Esophagus mucosa (tissue), 1 donor: Measurements from ENCODE around the gene RNGTT. TPM values are rescaled to one million over a fixed set of nuclear protein-coding genes. Genes with fewer than 3 reads are reported as not detected.
A peak's percentile ranks its signal among the peaks of the same experiment; 100 is the strongest.
"Not testable (repeated sequence)": the region's sequence is repeated elsewhere in the genome, so short reads cannot be mapped to it uniquely, and the experiment has no call there.

Experiments
- ATAC-seq: fragments of 200-7000 bp; cut with Tn5 transposase; one replicate; pipeline ENCODE4 v1.9.1; 2020
- total RNA-seq: library from RNA; stranded (reverse); gene quantifications from one replicate; pipeline ENCODE4 v1.2.4, GENCODE V29; 2023
- donor health status: DM: yes; HTN: yes; CAD: no.

The RNGTT gene
- total RNA-seq, 1 donor from 2014 or later = 8.1 TPM

- ATAC-seq = no peak
Observed at GRCh38 chr6:88970301-88970700, 6.9 kb upstream of the RNGTT start.

GRCh38 chr6:88969255-88969654 is 5.8 kb upstream of the RNGTT start:
- not testable (repeated sequence) for ATAC-seq

DNA sequence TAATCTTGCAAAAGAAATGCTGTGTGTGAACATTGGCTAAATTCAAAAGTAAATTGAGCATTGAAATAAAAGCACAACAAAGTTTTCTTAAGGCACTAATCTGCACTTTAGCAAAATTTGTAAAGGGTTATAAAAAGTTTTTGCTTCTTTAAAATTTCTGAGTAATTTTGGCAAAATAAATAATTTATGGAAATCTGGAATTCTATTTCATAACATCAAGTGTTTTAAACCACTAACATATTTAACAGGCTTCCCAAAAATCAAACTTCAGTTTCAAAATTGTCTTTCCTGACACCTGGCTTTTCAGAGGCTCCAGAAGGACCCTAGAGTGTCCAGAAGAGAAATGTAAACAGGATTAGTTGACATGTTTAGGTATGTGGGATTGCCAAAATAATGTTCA is 4.5 kb upstream of the RNGTT start:
- no peak for ATAC-seq

- ATAC-seq = no peak
Observed at GRCh38 chr6:88965691-88966090, 2.3 kb upstream of the RNGTT start.

- no peak for ATAC-seq
Observed at GRCh38 chr6:88964509-88964908, 1.1 kb upstream of the RNGTT start.

GRCh38 chr6:88958842-88959241 is 4.6 kb downstream of the RNGTT start:
- ATAC-seq = no peak

GRCh38 chr6:88953550-88954386 is 9.7 kb downstream of the RNGTT start:
- no peak for ATAC-seq

DNA sequence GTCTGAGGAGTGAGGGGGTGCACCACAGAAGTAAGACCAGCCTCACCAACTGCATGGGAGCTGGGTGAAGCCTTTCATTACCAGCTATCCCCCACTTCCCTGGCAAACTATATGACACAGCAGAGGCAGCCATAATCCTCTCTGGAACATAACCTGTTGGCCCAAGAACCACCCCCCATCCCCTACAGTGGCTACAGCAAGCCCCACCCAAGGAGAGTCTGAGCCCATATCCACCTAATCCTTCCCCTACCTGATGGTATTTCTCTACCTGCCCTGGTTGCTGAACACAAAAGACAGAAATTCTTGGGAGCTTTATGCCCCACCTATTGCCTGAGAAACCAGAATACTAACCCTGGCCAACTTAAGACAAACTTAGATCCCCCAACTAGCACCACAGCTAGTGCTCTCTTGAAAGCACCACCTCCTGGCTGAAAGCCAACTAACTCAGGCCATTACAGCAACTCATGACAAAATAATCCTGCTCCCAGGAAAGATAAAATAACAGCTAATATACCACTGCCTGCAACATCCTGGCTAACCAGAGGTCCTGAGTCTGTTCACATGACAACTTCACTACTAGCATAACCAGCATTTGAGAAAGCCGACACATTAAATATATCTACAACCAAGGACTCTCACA is 11.2 kb downstream of the RNGTT start:
- ATAC-seq = peak; percentile 74

DNA sequence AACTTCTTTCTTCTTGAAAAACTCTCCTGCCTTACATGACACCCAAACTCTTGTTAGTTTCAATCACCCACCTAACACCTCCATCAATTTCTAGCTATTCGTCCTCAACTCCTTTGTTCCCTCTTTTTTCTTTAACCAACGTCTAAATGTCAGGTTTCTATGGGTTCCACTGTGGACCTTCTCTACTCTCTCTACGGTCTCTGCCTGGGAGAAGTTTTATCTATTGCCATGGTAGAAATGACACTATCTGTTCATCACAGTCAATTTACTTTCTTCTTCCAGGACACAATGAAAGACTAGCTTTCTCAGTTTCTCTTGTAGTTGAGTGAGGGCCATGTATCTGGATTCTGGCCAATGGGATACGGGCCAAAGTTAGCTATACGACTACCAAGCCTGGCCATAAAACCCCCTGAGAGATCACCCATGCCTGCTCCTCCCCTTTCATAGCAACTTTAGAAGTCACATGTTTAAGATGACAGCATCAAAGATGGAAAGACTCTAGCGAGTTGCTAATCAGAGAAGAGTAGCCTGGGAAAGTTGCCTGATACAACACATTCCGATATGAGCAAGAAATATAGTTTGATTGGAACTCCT is 17.9 kb downstream of the RNGTT start:
- ATAC-seq = no peak

DNA sequence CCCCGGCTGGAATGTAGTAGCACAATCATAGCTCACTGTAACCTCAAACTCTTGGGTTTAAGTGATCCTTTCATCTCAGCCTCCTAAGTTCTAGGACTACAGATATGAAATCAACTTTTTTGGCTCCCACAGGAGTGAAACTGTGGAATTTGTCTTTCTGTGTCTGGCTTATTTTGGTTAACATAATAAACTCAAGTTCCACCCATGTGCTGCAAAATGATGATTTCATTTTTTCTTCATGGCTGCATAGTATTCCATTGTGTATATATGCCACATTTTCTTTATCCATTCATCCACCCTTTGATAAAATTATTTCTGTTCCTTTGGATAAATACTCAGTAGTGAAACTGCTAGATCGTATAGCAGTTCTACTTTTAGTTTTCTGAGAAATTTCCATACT is 29.9 kb downstream of the RNGTT start:
- no peak for ATAC-seq

- ATAC-seq = not testable (repeated sequence)
Observed at GRCh38 chr6:88932019-88932418, 31.4 kb downstream of the RNGTT start.

DNA sequence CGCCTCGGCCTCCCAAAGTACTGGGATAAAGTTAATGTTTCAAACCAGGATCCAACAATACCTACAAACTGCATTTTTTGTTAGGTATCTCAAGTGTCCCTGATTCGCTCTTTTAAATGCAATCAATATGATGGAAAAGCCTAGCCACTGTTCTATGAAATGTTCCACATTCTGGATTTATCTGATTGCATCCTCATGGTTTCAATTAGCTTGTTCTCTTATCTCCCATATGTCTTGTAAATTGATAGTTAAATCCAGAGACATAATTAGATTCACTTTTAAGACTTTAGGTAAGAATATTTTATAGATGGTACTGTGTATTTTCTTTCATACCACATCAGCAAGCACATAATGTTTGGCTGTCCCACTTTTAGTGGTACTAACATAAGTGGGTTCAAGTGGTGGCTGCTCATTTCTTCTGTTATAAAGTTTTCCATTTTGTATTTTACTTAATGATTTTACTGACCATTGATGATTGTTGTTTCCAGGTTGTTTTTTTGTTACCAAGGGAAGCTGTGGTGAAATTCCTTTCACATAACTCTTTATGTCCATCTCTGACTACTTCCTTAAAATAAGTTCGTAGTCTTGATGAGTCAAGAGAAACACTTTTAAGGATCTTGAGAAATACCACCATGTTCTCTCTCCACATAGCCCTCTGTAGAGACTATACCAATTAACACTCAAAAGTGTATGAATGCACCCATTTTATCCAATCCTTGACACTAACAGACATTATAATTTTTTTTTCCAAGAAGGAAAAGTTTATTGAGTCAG is 40.5 kb downstream of the RNGTT start:
- ATAC-seq = no peak

DNA sequence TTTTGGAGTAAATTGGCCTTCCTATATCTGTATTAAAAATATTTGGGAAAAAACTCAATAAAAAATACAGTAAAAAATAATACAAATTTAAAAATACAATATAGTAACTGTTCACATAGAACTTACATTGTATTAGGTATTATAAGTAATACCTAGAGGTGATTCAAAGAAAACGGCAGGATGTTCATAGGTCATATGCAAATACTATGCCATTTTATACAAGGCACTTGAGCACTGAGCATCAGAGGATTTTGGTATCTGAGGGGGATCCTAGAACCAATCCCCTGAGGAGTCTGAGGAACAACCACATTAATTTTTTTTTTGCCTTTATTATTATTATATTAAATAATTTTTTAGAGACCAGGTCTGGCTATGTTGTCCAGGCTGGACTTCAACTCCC is 41.7 kb downstream of the RNGTT start:
- no peak for ATAC-seq

DNA sequence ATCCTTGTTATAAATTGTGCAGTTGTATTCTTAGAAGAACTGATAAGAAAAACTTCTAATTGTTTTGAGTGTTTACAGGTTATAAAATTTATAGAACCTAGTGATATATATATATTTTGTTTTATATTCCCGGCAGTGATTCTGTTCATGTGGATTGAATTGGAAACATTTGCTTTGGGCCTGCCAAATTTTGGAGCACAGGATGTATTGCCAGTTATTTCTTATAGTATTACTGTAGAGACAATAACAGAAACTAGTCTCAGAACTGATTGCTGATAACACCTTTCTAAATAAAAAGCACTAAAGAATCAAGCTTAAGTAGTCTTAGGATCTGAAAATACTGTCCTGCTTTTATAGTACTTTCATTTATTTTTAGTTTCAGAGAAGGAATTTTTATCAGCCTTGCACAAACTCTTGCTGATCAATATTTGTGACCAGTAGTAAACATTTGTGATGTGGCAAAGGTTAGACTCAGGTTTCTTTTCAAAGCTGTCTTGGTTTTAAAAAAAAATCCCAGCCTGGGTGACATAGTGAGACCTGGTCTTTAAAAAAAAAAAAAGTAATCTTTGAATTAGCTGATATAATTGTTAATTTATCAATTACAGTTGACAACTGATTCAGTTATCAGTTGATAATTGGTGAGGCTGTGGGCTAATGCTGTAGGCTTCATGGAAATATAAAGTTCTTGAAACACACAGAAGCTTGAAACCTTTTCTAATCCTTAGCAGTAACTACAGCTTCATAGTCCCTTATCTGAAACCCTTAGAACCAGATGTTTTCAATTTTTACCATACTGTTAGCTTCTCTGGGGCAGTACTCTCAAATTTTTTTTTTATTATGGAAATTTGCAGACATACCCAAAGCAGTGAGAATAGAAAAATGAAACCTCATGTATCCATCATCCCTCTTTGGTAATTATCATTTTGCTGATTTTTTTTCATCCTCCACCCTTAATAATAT is 42.4 kb downstream of the RNGTT start:
- no peak for ATAC-seq

- ATAC-seq = no peak
Observed at GRCh38 chr6:88920088-88920487, 43.3 kb downstream of the RNGTT start.

DNA sequence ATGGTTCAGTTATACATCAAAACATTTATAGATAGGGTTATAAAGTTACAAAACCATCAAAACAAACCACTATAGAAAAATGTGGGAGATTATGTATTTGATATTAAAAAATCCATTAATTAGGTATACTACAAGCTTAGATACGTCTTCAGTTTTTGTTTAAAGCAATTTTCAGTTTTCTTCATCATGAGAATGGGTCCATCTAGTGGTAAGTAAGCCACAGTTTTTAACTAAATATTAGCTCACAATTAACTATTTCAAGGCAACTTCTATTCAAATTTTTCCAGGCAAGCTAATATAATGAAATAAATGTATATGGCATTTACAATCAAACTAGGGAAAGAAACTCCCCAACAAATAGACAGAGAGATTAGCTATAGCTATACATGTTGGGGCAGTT is 44.4 kb downstream of the RNGTT start:
- no peak for ATAC-seq

DNA sequence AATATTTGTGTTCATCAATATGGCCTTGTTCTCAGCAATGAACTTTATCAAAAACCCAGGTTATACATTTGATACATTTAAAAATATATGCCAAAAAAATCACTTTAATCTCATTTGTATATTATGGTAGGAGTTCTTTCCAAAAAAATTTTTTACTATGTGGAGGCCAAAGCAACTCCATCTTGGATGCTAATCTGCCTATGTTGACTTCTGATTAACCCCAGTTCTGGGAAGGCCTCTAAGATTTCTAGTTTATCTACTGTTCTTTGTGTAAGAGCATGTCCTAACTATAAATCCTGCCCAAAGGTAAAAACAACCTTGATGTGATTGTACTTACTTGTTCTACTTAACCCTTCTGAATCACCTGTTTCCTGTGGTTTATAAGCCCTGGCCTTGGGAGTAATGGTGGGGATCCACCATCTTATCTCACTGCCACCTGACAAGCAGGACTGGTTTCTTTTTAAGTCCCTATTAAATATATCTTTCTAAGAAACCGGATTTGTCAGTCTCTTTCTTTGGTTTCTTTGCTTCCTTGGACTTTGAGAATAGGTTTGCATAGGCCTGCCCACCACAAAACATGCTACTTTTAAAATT is 46.7 kb downstream of the RNGTT start:
- peak; percentile 96 for ATAC-seq

DNA sequence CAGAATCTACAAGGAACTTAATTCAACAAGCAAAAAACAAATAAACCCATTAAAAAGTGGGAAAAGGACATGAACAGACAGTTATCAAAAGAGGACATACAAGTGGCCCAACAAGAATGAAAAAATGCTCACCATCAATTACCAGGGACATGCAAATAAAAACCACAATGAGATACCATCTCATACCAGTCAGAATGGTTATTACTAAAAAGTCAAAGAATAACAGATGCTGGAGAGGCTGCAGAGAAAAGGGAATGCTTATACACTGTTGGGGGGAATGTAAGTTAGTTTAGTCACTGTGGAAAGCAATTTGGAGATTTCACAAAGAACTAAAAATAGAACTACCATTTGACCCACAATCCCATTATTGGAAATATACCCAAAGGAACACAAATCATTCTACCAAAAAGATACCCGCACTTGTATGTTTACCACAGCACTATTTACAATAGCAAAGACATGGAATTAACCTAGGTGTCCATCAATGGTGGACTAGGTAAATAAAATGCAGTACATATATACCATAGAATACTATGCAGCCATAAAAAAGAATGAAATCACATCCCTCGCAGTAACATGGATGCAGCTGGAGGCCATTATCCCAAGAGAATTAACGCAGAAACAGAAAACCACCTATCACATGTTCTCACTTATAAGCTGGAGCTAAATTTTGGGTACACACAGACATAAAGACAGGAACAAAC is 48.4 kb downstream of the RNGTT start:
- ATAC-seq = no peak

- no peak for ATAC-seq
Observed at GRCh38 chr6:88914180-88914579, 49.2 kb downstream of the RNGTT start.

DNA sequence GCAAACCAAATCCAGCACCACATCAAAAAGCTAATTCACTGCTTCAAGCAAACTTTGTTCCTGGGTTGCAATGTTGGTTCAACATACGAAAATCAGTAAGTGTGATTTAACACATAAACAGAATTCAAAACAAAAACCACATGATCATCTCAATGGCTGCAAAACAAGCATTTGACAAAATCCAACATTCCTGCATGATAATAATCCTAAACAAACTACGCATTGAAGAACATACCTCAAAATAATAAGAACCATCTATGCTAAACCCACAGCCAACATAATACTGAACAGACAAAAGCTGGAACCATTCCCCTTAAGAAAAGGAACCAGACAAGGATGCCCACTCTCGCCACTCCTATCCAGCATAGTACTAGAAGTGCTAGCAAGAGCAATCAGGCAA is 49.9 kb downstream of the RNGTT start:
- no peak for ATAC-seq
